Hematopoietic multipotent progenitor cell treated with erythropoietin and hydrocortisone succinate and interleukin-3 and kit ligand, for 15 days (in vitro differentiated cells): Measurements from ENCODE around the gene ASIC2.

Experiments
- DNase-seq: peaks from one replicate; pipeline ENCODE4 v3.0.0-alpha.2; 2015; ENCODE audit warnings: low spot score

Gene ASIC2

DNA sequence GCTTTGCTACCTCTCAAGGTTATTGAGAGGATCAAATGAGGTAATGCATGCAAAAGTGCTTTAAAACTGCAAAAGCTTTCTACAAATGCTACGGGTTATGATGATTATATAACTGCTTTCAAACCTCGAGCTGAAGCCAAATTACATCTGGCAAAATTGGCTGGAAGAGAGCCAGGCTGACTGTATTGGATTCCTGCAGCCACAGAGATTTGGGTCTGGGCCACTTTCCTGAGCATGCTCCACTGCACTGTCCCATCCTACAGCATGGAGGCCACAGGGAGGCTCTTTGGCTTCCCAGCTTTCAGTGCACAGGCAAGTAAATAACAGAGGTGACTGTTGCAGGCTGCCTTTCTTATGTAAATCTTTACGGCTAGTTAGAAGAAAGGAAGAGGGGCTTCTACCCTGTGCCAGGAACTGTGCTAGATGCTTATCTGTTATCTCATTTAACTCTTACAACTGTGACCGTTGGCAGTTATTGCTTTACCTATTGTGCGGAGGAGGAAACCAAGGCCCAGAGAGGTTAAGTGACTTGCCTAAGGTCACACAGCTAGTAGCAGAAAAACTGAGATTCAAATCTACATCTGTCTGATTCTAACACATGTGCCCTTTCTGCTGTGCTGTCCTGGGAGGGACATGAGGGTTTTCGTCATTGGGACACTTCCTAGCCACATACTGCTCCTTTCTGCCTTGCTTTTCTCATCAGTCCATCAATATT lies 179.7 kb downstream of the ASIC2 start:
- DNase-seq: no peak

DNA sequence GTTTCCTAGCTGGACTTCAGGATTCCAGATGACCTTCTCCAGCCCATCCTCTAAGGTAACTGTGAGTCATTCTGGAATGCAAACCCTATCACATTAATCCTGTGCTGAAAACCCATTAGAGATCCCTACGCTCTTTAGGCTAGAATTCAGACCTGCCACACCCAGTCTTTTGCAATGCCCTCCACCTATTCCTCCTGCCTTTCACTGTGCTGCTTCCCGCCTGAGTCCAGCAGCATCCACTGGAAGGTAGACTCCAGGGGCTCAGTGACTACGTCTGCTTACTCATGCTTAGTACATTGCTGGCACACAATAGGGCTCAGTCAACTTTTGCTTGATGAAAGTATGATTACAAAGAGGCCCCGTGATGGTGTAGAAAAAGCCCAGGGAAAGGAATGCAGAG lies 180.3 kb downstream of the ASIC2 start:
- no peak for DNase-seq

DNA sequence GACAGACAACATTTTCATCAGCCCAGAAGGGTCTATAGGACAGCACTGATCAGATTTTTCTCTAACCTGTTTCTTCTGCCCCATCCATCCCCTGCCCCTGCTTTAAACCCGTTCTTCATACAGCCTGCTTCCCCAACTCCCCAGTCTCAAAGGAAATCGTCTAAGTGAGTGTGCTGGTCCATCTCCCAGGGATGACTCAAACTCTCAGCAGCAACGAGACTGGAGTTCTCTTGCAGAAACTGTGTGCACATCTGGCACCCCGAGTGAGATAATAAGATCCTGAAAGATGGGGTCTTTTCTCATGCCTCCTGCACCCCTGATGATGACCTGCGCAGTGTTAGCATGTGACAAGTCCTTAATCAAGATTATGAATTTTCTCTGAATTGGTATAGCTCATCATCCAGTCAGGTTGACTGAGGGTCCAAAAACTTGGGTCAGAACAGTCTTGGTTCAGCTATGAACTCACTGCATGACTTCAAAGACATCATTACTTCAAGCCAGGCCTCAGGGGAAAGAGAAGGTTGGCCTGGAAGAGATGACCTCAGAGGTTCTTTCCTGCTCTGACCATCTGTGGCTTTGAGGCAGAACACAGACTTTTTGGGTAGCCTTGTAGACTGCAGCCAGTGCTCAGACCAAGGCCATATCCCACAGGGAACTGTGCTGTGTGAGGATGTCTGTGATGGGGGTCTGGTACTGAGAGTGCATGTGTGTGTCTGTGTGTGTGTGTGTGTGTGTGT lies 183.6 kb downstream of the ASIC2 start:
- DNase-seq: no peak

DNA sequence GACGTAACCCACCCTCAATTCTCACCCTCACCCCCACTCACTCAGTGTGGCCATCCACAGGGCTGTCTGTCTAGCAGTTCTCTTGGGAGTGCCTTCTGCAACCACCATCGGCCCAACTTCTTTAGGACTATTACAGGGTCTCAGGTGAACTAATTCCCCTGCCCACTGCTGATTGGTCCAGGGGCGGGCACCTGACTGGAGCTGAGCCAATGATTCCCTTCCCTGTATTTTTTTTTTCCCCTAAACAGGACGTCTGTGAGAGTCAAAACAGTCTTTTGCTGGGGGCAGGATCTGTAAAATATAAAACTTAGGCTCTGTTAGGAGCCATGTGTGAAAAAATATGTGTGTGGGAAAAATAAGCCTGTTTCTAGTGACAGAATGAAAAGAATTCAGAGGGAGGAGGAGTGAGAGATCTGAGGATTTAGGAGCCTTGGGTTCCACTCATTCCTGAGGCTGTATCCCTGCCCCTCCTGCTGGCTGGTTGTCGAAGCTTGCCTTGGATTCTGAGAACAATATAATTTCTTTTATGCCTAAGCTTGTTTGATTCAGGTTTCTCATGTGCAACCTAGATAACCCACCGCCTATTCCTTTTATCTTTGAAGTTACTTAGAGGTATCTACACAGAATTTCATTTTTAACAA lies 186.4 kb downstream of the ASIC2 start:
- no peak for DNase-seq

DNA sequence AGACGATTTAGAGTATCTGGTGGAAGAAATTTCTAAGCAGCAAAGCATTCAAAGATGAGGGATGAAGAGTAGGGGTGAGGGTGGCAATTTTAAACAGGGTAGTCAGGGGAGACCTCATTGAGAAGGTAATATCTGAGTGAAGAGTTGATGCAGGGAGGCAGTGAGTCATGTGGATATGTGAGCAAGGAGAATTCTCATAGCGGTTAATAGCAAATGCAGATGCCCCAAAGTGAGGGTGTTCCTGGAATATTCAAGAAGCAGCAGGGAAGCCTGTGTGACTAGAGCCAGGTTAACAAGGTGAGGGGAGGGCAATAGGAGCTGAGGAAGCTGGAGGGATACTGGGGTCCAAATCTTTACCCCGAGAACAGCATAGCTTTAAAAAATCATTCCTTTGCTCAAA lies 187.2 kb downstream of the ASIC2 start:
- no peak for DNase-seq

DNA sequence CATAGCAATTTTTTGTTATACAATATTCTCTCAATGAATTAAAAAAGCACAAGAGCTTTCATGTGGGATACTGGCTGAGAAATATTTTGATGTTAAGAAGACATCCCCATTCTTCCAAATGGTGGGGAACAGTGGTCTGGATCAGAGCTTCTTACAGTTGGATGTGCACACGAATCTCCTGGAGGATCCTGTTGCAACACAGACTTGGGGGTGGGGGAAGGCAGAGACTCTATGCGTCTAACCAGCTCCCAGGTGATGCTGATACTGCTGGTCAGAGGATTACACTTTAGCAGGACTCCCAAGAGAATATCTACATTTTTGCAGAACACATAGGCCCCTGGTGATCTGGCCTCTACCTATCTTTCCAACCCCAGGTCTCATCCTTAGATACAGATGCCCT lies 193.2 kb downstream of the ASIC2 start:
- no peak for DNase-seq

DNA sequence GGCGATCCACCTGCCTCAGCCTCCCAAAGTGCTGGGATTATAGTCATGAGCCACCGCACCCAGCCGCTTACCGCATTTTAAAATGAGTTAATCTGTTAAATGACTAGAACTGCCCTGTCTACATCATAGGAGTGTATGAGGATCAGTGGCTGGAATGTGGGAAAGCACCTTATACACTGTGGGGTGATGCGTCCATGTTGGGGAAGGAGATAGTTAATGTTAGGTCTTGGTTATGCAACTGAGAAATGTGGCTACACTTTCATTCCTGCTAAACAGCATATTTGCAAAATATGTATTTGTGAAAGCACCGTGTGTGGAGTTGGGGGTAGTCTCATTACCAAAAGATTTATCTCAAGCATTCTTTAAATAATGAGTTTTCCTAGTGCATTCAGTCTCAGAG lies 193.8 kb downstream of the ASIC2 start:
- no peak for DNase-seq

DNA sequence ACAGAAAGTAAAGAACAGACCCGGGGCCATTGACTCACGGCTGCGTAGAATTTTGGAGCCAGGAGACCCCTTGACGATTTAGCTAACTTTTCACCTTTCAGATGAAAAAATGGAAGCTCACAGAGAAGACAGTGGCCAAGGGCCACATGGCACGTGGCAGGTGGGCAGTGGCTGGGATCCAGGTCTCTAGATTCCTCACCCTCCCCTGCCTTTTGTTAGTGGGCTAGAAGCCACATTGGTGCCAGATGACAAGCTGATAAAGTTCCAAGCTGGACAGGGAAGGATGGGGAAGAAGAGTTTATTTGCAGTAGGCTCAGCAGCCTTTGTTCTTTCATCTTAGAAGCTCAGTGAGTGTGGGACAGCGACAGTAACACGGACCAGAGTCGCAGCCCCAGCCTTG lies 195.7 kb downstream of the ASIC2 start:
- no peak for DNase-seq

DNA sequence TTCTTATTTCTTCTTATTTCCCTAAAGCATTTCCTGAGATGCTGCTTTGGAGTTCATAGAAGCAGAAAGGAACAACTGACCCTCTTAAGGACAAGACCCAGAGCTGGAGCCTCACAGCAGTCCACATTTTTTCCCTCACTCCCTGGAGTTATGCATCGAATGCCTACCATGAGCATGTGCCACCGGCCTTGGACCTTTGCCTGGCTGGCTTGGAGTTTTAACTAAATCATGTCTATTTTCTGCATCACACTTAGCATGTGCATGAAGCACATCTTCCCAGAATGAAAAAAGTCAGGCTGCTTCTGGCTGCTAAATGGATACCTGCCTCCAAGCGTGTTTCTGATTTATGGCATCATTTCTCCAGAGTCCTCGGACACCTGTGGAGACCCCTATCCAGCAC lies 196.9 kb downstream of the ASIC2 start:
- DNase-seq: no peak

DNA sequence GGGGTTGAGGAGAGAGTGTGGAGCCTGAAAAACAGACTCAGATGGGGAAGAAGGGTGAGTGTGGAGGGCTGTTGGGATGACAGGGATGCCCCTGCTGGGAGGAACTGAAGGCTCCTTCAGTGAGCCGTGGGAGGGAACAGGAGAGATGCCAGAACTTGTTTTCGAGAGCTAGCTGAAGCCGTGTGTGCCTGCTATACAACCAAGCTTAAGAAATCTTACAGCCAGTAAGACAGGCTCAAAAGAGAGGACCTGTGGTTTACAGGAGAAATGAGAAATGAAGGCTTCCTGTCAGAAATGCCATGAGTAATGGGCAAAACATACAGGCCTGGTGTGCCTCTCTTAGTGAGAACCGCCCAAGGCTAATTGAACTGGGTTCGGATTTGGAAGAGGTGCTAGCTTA lies 201.8 kb downstream of the ASIC2 start:
- DNase-seq: no peak

DNA sequence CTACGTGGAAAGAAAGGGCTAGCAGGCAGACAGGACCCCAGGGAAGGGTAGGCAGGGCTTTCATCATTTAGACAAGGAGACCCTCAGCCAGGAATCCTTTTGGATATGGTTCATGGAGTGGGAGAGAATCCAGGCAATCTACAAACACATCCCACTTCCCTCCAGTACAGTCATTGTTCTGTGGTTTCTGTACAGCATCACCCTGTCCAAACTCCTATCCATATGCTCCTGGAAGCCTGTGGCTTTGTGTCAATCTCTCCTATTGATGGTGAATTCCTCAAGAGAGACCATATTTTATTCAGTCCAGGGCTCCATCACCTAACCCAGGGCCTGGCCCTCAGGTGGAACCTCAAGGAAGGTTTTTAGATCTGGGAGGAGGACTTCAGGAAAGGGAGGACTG lies 202.3 kb downstream of the ASIC2 start:
- DNase-seq: no peak

DNA sequence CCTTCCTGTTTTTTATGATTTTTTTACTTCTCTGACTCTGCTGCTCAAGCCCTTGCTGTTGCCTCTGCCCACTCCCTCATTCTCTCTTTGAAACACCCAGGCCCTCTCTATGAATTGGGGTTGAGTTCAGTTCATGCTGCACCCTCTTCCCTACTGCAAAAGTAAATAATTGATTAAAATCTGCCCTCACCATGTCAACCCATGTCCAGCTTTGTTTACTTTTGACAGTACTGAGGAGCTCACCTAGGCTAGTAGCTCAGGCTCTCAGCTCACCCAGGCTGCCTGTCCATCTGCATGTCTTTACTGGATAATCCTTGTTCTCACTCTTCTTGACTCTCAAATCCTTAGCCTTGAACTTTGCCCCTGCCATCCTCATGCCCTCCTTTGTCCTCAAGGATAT lies 206.2 kb downstream of the ASIC2 start:
- DNase-seq: no peak

DNA sequence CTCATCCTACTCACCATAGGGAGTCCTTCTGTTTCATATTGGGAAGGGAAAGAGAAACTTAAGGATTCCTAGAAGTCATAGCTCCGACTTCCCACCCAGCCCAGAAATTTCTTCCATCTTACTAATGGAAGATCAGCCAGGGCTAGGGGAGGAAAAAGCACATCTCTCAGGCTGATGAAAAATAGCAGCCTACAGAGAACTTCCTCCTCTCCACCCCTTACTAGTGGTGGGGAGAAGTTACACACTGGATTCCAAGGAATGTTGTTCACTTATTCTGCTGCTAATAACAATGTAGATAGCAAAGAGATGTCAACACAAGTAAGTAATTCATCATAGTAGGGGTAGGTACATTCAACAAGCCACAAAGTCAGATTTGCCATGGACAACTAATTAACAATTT lies 207.1 kb downstream of the ASIC2 start:
- no peak for DNase-seq

DNA sequence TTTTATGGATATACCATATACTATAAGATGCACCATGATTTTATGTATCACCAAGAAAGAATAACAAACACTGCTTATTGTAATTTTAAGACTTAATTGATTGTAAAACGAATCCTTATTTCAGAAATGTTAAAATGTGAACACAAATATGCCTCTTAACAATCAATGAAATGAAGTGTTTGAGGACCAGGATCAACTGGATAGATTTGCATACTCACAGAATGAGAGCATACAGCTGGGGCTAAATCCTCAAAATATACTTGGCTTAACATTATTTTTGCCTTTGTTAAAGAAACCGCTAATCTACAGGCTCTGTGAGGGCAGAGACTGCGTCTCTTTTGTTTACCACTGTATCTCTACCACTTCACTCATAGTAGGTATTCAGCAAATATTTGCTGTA lies 207.8 kb downstream of the ASIC2 start:
- DNase-seq: no peak

DNA sequence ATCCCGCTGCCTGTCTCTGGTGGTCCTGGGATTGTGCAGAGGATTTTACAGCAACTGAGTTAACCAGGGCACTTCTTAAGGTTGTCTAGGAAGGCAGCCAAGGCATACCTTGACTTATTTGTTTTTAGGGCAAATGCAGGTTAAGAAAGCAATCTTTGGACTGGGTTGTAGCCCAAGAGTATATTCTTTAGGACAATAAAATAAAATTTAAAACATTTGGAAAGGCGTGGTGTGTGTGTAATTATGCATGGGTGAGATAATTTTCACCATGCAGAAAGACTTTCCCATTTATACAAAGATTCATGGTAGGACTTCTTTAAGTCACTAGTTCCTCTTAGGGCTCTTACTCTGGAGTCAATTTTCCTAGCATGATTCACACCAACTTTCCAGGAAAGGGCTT lies 208.3 kb downstream of the ASIC2 start:
- DNase-seq: no peak

DNA sequence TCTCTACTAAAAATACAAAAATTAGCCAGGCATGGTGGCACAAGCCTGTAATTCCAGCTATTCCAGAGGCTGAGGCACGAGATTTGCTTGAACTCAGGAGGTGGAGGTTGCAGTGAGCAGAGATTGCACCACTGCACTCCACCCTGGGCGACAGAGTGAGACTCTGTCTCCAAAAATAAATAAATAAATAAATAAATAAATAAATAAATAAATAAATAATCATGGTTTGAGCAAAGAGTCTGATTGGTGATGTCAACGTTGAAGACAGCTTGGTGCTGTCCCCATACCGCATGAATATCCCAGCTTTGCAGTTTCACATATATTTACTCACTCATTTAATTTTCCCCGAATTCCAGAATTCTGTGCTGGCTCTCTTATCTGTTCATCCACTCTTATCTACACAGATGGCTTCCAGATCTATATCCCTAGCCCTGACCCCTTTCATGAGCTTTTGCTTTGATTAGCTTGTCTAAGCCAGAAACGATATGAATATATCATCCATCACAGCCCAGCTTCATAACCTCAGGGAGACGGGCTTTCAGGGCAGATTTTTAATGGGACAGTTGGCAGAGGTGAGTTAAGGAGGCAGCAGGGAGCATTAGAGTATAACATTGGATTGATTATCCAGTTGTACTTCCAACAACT lies 210.4 kb downstream of the ASIC2 start:
- DNase-seq: no peak

DNA sequence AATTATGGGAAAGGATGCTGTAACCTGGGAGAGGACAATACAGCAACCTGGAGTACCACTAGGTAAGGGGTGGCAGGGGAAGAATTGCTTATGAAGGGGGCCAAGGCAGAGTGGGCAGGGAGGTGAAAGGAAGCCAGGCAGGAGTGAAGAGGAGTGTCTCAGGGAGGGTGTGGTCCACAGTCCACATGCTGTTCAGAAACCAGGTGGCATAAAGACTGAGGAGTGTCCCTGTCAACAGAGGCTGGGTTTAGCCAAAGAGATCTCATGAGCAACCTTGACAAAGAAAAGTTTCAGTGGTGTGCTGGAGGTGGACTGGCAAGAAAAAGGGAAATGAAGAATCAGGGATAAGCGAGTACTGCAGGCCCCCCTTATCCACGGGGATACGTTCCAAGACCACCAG lies 213.0 kb downstream of the ASIC2 start:
- no peak for DNase-seq

DNA sequence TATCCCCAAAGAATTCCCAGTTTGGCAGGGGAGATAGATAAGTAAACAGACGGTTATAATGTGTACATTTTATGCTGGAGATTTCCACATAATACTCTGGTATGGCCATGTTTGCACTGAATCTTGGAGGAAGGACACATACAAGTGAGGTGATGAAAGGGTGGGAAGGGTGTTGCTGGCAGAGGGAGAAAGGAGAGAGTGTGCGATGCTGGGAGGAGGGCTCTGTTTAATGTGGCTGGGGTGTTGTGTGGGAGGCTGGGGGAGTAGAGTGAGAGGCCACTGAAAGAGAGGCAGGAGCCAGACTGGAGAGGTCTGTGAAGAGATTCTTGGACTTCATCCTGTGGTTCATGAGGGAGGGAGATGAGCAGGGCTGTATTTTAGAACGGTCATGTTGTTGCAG lies 213.9 kb downstream of the ASIC2 start:
- no peak for DNase-seq

DNA sequence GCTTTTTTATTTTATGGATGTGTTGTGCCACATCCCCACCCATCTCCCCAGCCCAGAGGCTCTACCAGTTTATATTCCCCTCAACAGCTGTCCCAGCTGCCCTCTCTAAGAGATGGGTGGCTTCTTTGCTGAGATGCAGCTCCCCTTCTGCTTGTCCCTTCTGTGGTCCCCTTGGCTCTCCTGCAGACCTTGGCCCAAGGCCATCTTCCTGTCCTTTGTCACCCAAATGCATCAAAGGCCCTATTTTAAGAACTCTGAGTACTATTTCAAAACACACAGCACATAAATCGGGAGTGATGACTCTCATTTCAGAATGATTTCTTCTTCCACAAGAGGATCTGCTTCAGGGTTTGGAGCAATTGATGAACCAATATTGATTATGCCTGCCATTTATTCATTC lies 216.1 kb downstream of the ASIC2 start:
- DNase-seq: no peak

DNA sequence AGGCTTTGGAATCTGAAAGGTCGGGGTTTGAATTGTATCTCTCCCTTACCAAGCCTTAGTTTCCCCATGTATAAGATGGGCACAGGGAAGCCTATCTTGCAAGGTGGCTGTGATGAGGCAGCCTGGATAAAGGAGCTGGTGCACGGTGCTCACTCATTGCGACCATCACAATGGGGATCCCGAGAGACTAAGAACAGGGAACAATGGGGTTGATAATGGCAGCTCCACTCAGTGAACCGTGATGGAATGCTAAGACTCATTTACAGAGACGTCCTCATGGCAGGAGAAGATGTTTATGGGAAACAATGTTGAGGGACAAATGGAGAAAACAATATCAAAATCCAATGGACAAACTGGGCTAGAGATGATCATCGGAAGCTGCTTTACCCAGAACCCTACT lies 219.7 kb downstream of the ASIC2 start:
- DNase-seq: no peak

DNA sequence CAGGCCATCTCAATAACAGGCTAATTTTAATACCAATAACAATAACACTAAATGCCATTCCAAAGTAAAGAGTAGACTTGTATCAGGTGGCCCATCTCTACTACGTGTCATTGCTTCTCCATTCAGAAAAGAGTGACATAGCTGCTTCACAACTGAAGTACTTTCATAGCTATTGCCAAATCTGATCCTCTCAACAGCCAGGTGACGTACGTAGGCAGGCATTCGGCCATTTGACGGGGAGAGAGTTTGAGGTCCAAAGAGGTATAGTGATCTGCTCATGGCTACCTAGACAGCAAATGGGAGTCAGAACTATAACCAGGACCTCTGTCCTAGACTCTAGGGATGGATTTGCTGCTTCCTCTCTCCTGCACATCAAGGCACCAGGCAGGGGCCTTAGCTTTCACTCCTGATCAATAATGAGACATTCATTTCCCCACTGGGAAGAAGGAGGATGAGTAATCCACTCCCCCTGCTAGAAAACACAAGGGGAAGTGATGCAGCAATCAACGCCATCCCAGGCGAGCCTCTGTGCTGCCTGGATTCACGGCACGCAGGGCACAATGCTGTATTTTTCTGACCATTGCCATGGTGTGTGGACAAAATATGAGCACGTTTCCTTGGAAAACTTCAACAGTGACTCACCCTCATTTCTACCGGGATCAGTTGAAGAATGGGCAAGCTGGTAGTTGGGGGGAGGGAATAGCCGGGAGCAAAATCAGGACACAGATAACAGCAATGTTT lies 220.5 kb downstream of the ASIC2 start:
- DNase-seq: no peak

DNA sequence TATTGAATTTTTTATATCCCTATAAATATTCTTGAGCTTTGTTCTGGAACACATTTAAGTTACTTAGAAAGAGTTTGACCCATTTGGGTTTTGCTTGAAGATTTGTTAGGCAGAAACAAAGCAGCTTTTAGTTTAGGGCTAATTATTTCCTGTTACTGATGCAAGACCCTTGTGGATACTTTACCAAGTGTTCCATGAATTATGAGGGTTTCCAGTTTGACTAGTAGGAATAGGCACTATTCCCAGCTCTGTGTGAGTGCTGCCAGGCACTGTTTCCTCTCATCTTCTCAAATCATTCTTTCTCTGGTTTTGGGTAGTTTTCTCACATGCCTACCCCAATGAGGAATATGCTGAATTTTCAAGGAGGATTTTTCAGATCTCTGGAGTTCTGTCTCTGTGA lies 221.4 kb downstream of the ASIC2 start:
- no peak for DNase-seq
